Breast epithelium (tissue), 4 donors: ENCODE data around the gene GPATCH3. TPM values are rescaled to one million over a fixed set of nuclear protein-coding genes. Genes with fewer than 3 reads are reported as not detected.

ENCODE experiments used
- DNase-seq, 2 donors: peaks; one replicate each; pipeline ENCODE4 v3.0.0-alpha.2; 2019; ENCODE audit warnings: low spot score in 2 of 2
- H3K27ac ChIP-seq, 2 donors: fragments of 200-600 bp; sonication (generic) in 1 of 2; one replicate each; pipeline ENCODE4 v1.5.1; 2016 to 2019; ENCODE audit warnings: mild to moderate bottlenecking in 1 of 2
- H3K27me3 ChIP-seq, 2 donors: fragments of 200-600 bp; sonication (generic) in 1 of 2; one replicate each; pipeline versions ENCODE4 v1.5.1 to v1.6.0; 2017 to 2019; ENCODE audit warnings: control low read depth in 1 of 2, mild to moderate bottlenecking in 1 of 2
- H3K36me3 ChIP-seq: fragments of 200-600 bp; one replicate; pipeline ENCODE4 v1.5.1; 2019
- H3K4me1 ChIP-seq, 2 donors: fragments of 200-600 bp; sonication (generic); one replicate each; pipeline ENCODE4 v1.5.1; 2016 to 2019; ENCODE audit warnings: control low read depth in 1 of 2
- H3K4me3 ChIP-seq, 3 donors: fragments of 200-600 bp; sonication (generic); 1 replicate in 2 of 3; 2 replicates in 1 of 3; pipeline ENCODE4 v1.5.1; 2016 to 2019; ENCODE audit warnings: mild to moderate bottlenecking in 3 of 3, moderate library complexity in 2 of 3
- H3K9me3 ChIP-seq, 2 donors: fragments of 200-600 bp; sonication (generic) in 1 of 2; one replicate each; pipeline ENCODE4 v1.5.1; 2016 to 2019; ENCODE audit warnings: control low read depth in 1 of 2
- POLR2A ChIP-seq: fragments of 450-650 bp; IDR thresholded peaks from one replicate; pipeline ENCODE4 v1.6.1; 2016; ENCODE audit warnings: antibody characterized with exemption, mild to moderate bottlenecking, moderate library complexity
- POLR2AphosphoS5 ChIP-seq, 3 donors: sonication (generic); formaldehyde crosslinking; IDR thresholded peaks; one replicate each; pipeline ENCODE4 v1.6.1; 2017; ENCODE audit warnings: antibody characterized with exemption in 3 of 3
- intact Hi-C: fragments of 100-400 bp; cut with DNase I; formaldehyde crosslinking; loops from one replicate; pipeline ENCODE4 v1.15.1; 2023; ENCODE audit warnings: low total_unique reads
- total RNA-seq, 3 donors: library from RNA; depleted of rRNA; stranded (reverse); fragments of >200 nt; gene quantifications; one replicate each; pipeline ENCODE4 v1.1.0, GENCODE V29; 2016
- TF ChIP-seq, protein P1 (sequence below), 3 donors: fragments of 450-650 bp; IDR thresholded peaks; one replicate each; pipeline ENCODE4 v1.5.1; 2016 to 2017; ENCODE audit warnings: antibody characterized with exemption in 3 of 3, mild to moderate bottlenecking in 3 of 3, moderate library complexity in 3 of 3

The GPATCH3 gene
- total RNA-seq, 3 donors from 2014 or later: 8.3 to 13.5 (median 11.8) TPM

GRCh38 chr1:26938004-26938658 is 37.9 kb upstream of the GPATCH3 start:
- intact Hi-C loops: no loop called here
- TF ChIP-seq POLR2A: no peak
- TF ChIP-seq POLR2AphosphoS5 (IDR thresholded peaks at IDR 0.05): no peak
- TF ChIP-seq, protein P1, sequence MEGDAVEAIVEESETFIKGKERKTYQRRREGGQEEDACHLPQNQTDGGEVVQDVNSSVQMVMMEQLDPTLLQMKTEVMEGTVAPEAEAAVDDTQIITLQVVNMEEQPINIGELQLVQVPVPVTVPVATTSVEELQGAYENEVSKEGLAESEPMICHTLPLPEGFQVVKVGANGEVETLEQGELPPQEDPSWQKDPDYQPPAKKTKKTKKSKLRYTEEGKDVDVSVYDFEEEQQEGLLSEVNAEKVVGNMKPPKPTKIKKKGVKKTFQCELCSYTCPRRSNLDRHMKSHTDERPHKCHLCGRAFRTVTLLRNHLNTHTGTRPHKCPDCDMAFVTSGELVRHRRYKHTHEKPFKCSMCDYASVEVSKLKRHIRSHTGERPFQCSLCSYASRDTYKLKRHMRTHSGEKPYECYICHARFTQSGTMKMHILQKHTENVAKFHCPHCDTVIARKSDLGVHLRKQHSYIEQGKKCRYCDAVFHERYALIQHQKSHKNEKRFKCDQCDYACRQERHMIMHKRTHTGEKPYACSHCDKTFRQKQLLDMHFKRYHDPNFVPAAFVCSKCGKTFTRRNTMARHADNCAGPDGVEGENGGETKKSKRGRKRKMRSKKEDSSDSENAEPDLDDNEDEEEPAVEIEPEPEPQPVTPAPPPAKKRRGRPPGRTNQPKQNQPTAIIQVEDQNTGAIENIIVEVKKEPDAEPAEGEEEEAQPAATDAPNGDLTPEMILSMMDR (IDR thresholded peaks at IDR 0.05): no peak
- Histone ChIP-seq H3K9me3 (no peaks in the 10 kb centered on the region), H3K27ac (no peak overlapping the region), H3K4me3 (no peak overlapping the region), H3K36me3 (peaks cover 5% of the 10 kb centered on the region), H3K27me3 (no peaks in the 10 kb centered on the region), H3K4me1 (no peaks in the 10 kb centered on the region)
- DNase-seq: no peak

DNA sequence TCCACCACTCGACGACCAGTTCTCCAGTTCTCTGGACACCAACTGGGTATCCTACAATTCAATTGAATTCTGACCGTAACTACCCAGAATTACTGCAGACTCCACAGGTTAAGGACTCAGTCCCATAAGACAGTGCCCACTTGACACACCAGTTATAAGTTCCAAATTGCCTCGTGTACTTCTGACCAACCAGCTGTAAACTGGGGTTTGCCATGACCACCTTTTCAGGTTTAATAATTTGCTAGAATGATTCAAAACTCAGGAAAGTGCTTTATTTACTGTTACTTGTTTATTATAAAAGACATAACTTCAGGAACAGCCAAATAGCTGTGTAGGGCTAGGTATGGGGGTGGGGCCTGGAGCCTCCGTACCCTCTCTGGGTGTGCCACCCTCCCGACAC is 36.6 kb upstream of the GPATCH3 start:
- no peak overlapping the region for H3K4me3 ChIP-seq
- H3K36me3 ChIP-seq: peaks cover 5% of the 10 kb centered on the region
- H3K27ac ChIP-seq: no peak overlapping the region
- no peak for DNase-seq
- no peaks in the 10 kb centered on the region for H3K27me3 ChIP-seq
- no peaks in the 10 kb centered on the region for H3K9me3 ChIP-seq
- no peaks in the 10 kb centered on the region for H3K4me1 ChIP-seq
- TF ChIP-seq POLR2AphosphoS5 (IDR thresholded peaks at IDR 0.05): no peak
- TF ChIP-seq, protein P1 (IDR thresholded peaks at IDR 0.05): no peak
- no peak for TF ChIP-seq POLR2A
- intact Hi-C loops: no loop called here

DNA sequence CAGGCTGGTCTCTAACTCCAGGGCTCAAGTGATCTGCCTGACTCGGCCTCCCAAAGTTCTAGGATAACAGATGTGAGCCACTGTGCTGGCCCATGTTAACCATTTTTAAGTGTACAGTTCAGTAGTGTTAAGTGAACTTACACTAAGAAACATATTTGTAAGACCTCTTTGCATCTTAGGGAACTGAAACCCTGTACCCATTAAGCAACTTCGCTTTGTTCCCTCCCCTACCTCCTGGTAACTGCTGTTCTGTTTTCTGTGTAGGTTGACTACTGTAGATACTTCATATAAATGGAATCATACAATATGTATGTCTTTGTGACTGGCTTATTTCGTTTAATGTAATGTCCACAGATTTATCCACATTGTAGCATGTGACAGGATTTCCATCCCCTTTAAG is 32.3 kb upstream of the GPATCH3 start:
- Histone ChIP-seq H3K27ac (no peak overlapping the region), H3K27me3 (no peaks in the 10 kb centered on the region), H3K9me3 (no peaks in the 10 kb centered on the region), H3K4me1 (no peaks in the 10 kb centered on the region), H3K4me3 (no peak overlapping the region), H3K36me3 (no peaks in the 10 kb centered on the region)
- DNase-seq: no peak
- no peak for TF ChIP-seq POLR2AphosphoS5 (IDR thresholded peaks at IDR 0.05)
- TF ChIP-seq POLR2A: no peak
- TF ChIP-seq, protein P1 (IDR thresholded peaks at IDR 0.05): no peak
- intact Hi-C loops: no loop called here

GRCh38 chr1:26923711-26924110 is 23.4 kb upstream of the GPATCH3 start:
- no peaks in the 10 kb centered on the region for H3K36me3 ChIP-seq

GRCh38 chr1:26922901-26923300 is 22.6 kb upstream of the GPATCH3 start:
- Histone ChIP-seq H3K36me3 (no peaks in the 10 kb centered on the region), H3K4me3 (peak overlapping the region in 2 of 3 donors; percentile 89 to 100), H3K27me3 (no peaks in the 10 kb centered on the region), H3K4me1 (peaks cover 8 to 16% of the 10 kb centered on the region in 2 donors), H3K9me3 (no peaks in the 10 kb centered on the region), H3K27ac (no peak overlapping the region)
- intact Hi-C loops: no loop called here
- DNase-seq: no peak
- TF ChIP-seq, protein P1 (IDR thresholded peaks at IDR 0.05): no peak
- TF ChIP-seq POLR2A (no peak), POLR2AphosphoS5 (IDR thresholded peaks at IDR 0.05) (no peak)

More at GRCh38 chr1:26923711-26924110, 23.4 kb upstream of the GPATCH3 start:
- no peaks in the 10 kb centered on the region for H3K9me3 ChIP-seq
- H3K27ac ChIP-seq: no peak overlapping the region
- intact Hi-C loops: no loop called here
- DNase-seq: no peak
- H3K4me1 ChIP-seq: peaks cover 8 to 16% of the 10 kb centered on the region in 2 donors
- TF ChIP-seq, protein P1 (IDR thresholded peaks at IDR 0.05): no peak
- TF ChIP-seq POLR2A (no peak), POLR2AphosphoS5 (IDR thresholded peaks at IDR 0.05) (no peak)
- no peaks in the 10 kb centered on the region for H3K27me3 ChIP-seq
- H3K4me3 ChIP-seq: no peak overlapping the region
